Psoas muscle (tissue), 8 donors: ENCODE measurements around the gene ATP7B. TPM values are rescaled to one million over a fixed set of nuclear protein-coding genes. Genes with fewer than 3 reads are reported as not detected.

Experiments used
- ATAC-seq, 4 donors: fragments of 200-7000 bp; cut with Tn5 transposase; one replicate each; pipeline ENCODE4 v1.9.1; 2020; ENCODE audit warnings: moderate library complexity in 3 of 4, mild to moderate bottlenecking in 2 of 4
- DNase-seq, 2 donors: peaks; one replicate each; pipeline ENCODE4 v3.0.0-alpha.2; 2020
- H3K27ac ChIP-seq: fragments of 200-600 bp; one replicate; pipeline ENCODE4 v1.8.0; 2022
- H3K27me3 ChIP-seq, 3 donors: fragments of 200-600 bp in 1 of 3; one replicate each; pipeline versions ENCODE4 v1.6.1 to v1.8.0; 2013 to 2022; ENCODE audit warnings: low read length in 2 of 3, mild to moderate bottlenecking in 2 of 3, moderate library complexity in 1 of 3; ENCODE audit not compliant: insufficient read depth in 3 of 3
- H3K36me3 ChIP-seq, 2 donors: fragments of 200-600 bp in 1 of 2; one replicate each; pipeline versions ENCODE4 v1.6.1 to v1.8.0; 2013 to 2022; ENCODE audit warnings: low read depth in 1 of 2, mild to moderate bottlenecking in 1 of 2, moderate library complexity in 1 of 2; ENCODE audit not compliant: insufficient read depth in 1 of 2
- H3K4me1 ChIP-seq: fragments of 200-600 bp; one replicate; pipeline ENCODE4 v1.8.0; 2022
- H3K4me3 ChIP-seq: fragments of 200-600 bp; one replicate; pipeline ENCODE4 v1.8.0; 2022; ENCODE audit warnings: mild to moderate bottlenecking
- H3K9me3 ChIP-seq: fragments of 200-600 bp; one replicate; pipeline ENCODE4 v1.8.0; 2022
- CTCF ChIP-seq: fragments of 200-600 bp; IDR thresholded peaks from one replicate; pipeline ENCODE4 v1.8.0; 2022; ENCODE audit warnings: antibody characterized with exemption
- WGBS, 3 donors: extraction: QIAGEN DNeasy Blood & Tissue Kit; methylation state at CpG; one replicate each; pipeline versions ENCODE4 v1.1.6 to v1.1.7; 2013; 5-methylcytosine and 5-hydroxymethylcytosine counted together
- intact Hi-C, 2 donors: fragments of 100-400 bp; cut with DNase I; formaldehyde crosslinking; loops; one replicate each; pipeline versions ENCODE4 v1.11.0 to v1.14.2; 2022
- polyA plus RNA-seq, 3 donors: library from polyadenylated mRNA; stranded (reverse); fragments of 200-250 nt; gene quantifications; one replicate each; pipeline ENCODE4 v1.2.3, GENCODE V29; 2013
- total RNA-seq, 4 donors: library from RNA; stranded (reverse); fragmentation: NEBNext Ultra II Directional in 2 of 4; extraction: Animal tissue kit (Norgen Biotek cat#: 25700) in 2 of 4; gene quantifications; one replicate each; pipeline versions ENCODE4 v1.2.1 to v1.2.4, GENCODE V29; 2021 to 2023
- donor health status: healthy with polysubstance abuse.
- donor health status: DM: no; HTN: no; CAD: no; lungs with moderate emphysema.
- donor health status: Bipolar disorder and iron deficiency.
- donor health status: healthy.
- donor health status: DM: yes; HTN: yes; CAD: no.
- donor health status: DM: no; HTN: no; CAD: no.
- donor health status: DM: no; HTN: no; CAD: no.
- donor health status: DM: yes; HTN: yes; CAD: no.

Gene ATP7B
- total and polyA plus RNA-seq, 7 donors = 0.72 to 3.5 (median 1.3) TPM

DNA sequence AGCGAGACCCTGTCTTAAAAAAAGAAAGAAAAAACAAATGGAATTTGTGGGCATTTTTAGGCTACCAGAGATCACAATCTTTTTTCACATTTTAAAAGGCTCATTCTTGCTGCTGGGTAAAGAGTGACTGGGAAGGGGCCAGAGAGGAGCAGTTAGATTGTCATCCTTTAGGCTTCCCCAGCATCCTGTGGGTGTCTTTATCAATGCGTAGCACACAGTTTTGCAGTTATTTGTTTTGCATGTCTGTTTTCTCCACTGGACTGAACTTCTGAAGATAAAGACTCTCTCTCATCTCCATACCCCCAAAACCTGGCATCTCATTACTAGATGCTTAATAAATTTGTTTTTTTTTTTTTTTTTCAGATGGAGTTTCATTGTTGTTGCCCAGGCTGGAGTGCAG is 11.1 kb upstream of the ATP7B start:
- WGBS, 3 donors = 98 to 100% (median 99%) methylated on average over 2 of the region's 2 CpGs
- no peak for TF ChIP-seq CTCF
- no peak for DNase-seq
- intact Hi-C loops = no loop called here
- peaks cover 8 to 75% of the 10 kb centered on the region in 2 donors for H3K36me3 ChIP-seq
- H3K4me3 ChIP-seq = no peak overlapping the region
- H3K27ac ChIP-seq = no peak overlapping the region
- H3K4me1 ChIP-seq = no peaks in the 10 kb centered on the region
- H3K9me3 ChIP-seq = no peaks in the 10 kb centered on the region
- H3K27me3 ChIP-seq = no peaks in the 10 kb centered on the region
- ATAC-seq = no peak

- DNase-seq (no peak), ATAC-seq (no peak)
- 88 to 94% (median 92%) methylated on average over 3 of the region's 3 CpGs for WGBS, 3 donors
- intact Hi-C loops = no loop called here
- Histone ChIP-seq H3K27me3 (no peaks in the 10 kb centered on the region), H3K27ac (no peak overlapping the region), H3K36me3 (peaks cover 8 to 65% of the 10 kb centered on the region in 2 donors), H3K9me3 (no peaks in the 10 kb centered on the region), H3K4me3 (no peak overlapping the region), H3K4me1 (no peaks in the 10 kb centered on the region)
- TF ChIP-seq CTCF = no peak
These were observed 8.9 kb upstream of the ATP7B start for GRCh38 chr13:52020191-52020590.

- H3K4me3 ChIP-seq = no peak overlapping the region
- DNase-seq (no peak), ATAC-seq (no peak)
- intact Hi-C loops = no loop called here
- H3K9me3 ChIP-seq = no peaks in the 10 kb centered on the region
- no peak for TF ChIP-seq CTCF
- H3K27me3 ChIP-seq = no peaks in the 10 kb centered on the region
- H3K27ac ChIP-seq = no peak overlapping the region
- WGBS, 3 donors = 93 to 96% (median 96%) methylated on average over 3 of the region's 3 CpGs
- H3K36me3 ChIP-seq = peaks cover 8 to 38% of the 10 kb centered on the region in 2 donors
- H3K4me1 ChIP-seq = peaks cover 7% of the 10 kb centered on the region
These were observed 5.0 kb upstream of the ATP7B start for GRCh38 chr13:52016296-52016695.

- DNase-seq (no peak), ATAC-seq (no peak)
- no peaks in the 10 kb centered on the region for H3K9me3 ChIP-seq
- H3K36me3 ChIP-seq = no peaks in the 10 kb centered on the region
- H3K4me3 ChIP-seq = peak overlapping the region; percentile 80
- intact Hi-C loops = no loop called here
- no peak for TF ChIP-seq CTCF
- no peaks in the 10 kb centered on the region for H3K27me3 ChIP-seq
- H3K27ac ChIP-seq = peak overlapping the region; percentile 79
- 0% methylated on average over 8 of the region's 8 CpGs for WGBS, 3 donors
- H3K4me1 ChIP-seq = peaks cover 17% of the 10 kb centered on the region
These were observed 1.2 kb upstream of the ATP7B start for GRCh38 chr13:52012512-52012836.

GRCh38 chr13:52011632-52012511 is 622 bp upstream of the ATP7B start, which contains the start of gene ALG11:
ALG11 (plus strand) TSS chr13:52012398; CDS start chr13:52012419, 21 bp downstream.
- Histone ChIP-seq H3K27me3 (no peaks in the 10 kb centered on the region), H3K4me3 (peak within 1 kb of the TSS; percentile 80), H3K27ac (peak within 1 kb of the TSS; percentile 79), H3K4me1 (peaks cover 17% of the 10 kb centered on the region), H3K9me3 (no peaks in the 10 kb centered on the region), H3K36me3 (no peaks in the 10 kb centered on the region)
- 0 to 1% (median 0%) methylated on average over 67 to 82 of the region's 82 CpGs for WGBS, 3 donors
- intact Hi-C loops = no loop called here
- ATAC-seq (peak; percentile 99 to 100 (median 100)), DNase-seq (peak; percentile 99 to 100)
- no peak for TF ChIP-seq CTCF
